Measurements from ENCODE around the gene NLRP1. TPM values are rescaled to one million over a fixed set of nuclear protein-coding genes. Genes with fewer than 3 reads are reported as not detected.

NLRP1 gene
- total and polyA plus RNA-seq, 2 donors (not counting 3 experiments of a cell fraction or from before 2014, with no cell fraction given), result 43.8 to 53.9 TPM

GRCh38 chr17:5619088-5619740 is 34.9 kb upstream of the NLRP1 start:
- Histone ChIP-seq H3K4me1 (ENCODE audit: control insufficient read depth, extremely low read depth, insufficient read depth, low read length) (no peaks in the 10 kb centered on the region), H3K36me3 (ENCODE audit: control insufficient read depth in 2 of 2, extremely low read depth in 1 of 2, insufficient read depth in 2 of 2, low read length in 2 of 2) (no peaks in the 10 kb centered on the region), H3K4me3 (replicated peaks in 1 of 3; ENCODE audit: insufficient read depth in 1 of 3, low read depth in 1 of 3, low read length in 3 of 3) (no peak overlapping the region), H3K9me3 (replicated peaks; ENCODE audit: control insufficient read depth, insufficient read depth, low read length) (no peaks in the 10 kb centered on the region), H3K9me1 (replicated peaks; ENCODE audit: control insufficient read depth, extremely low read depth, insufficient read depth, low read length) (no peaks in the 10 kb centered on the region), H3K27ac (ENCODE audit: insufficient read depth, low read depth, low read length) (no peak overlapping the region), H3K79me2 (ENCODE audit: control insufficient read depth, insufficient read depth, low read length) (no peaks in the 10 kb centered on the region), H2AFZ (ENCODE audit: low read depth, low read length) (no peak overlapping the region), H3K4me2 (ENCODE audit: insufficient read depth, low read length) (no peak overlapping the region), H3K9ac (replicated peaks; ENCODE audit: extremely low read depth, insufficient read depth, low read length) (no peak overlapping the region), H4K20me1 (replicated peaks; ENCODE audit: control insufficient read depth, extremely low read depth, insufficient read depth, low read length) (no peaks in the 10 kb centered on the region), H3K27me3 (ENCODE audit: control insufficient read depth in 2 of 2, insufficient read depth in 2 of 2, low read length in 2 of 2) (peaks cover 8 to 17% of the 10 kb centered on the region in 2 experiments)
- no peak for TF ChIP-seq MAX (IDR thresholded peaks at IDR 0.05; ENCODE audit: insufficient read depth, insufficient read length)
- no peak for TF ChIP-seq FOS (IDR thresholded peaks at IDR 0.05; ENCODE audit: borderline replicate concordance, insufficient read depth, low read length)
- TF ChIP-seq, protein P1, sequence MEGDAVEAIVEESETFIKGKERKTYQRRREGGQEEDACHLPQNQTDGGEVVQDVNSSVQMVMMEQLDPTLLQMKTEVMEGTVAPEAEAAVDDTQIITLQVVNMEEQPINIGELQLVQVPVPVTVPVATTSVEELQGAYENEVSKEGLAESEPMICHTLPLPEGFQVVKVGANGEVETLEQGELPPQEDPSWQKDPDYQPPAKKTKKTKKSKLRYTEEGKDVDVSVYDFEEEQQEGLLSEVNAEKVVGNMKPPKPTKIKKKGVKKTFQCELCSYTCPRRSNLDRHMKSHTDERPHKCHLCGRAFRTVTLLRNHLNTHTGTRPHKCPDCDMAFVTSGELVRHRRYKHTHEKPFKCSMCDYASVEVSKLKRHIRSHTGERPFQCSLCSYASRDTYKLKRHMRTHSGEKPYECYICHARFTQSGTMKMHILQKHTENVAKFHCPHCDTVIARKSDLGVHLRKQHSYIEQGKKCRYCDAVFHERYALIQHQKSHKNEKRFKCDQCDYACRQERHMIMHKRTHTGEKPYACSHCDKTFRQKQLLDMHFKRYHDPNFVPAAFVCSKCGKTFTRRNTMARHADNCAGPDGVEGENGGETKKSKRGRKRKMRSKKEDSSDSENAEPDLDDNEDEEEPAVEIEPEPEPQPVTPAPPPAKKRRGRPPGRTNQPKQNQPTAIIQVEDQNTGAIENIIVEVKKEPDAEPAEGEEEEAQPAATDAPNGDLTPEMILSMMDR (IDR thresholded peaks at IDR 0.05; ENCODE audit: extremely low read depth in 1 of 2, insufficient read depth in 1 of 2, low read depth in 1 of 2, low read length in 2 of 2), result no peak
- TF ChIP-seq POLR2AphosphoS5 (IDR thresholded peaks at IDR 0.05; ENCODE audit: insufficient read depth, low read depth, low read length), result no peak
- TF ChIP-seq GATA2 (IDR thresholded peaks at IDR 0.05; ENCODE audit: insufficient read depth, insufficient read length, low read depth, low read length), result no peak
- TF ChIP-seq EZH2 (IDR thresholded peaks at IDR 0.05; ENCODE audit: borderline replicate concordance, low read depth, low read length, severe bottlenecking), result no peak
- no peak for TF ChIP-seq JUN (IDR thresholded peaks at IDR 0.05; ENCODE audit: borderline replicate concordance, insufficient read depth, insufficient read length, low read depth)
- no peak for TF ChIP-seq POLR2A (IDR thresholded peaks at IDR 0.05; ENCODE audit: low read depth, low read length)
- TF ChIP-seq MYC (IDR thresholded peaks at IDR 0.05; ENCODE audit: low read depth, low read length), result no peak
- DNase-seq (ENCODE audit: low read depth, low spot score) (no peak), FAIRE-seq (no peak)
- BruUV-seq (replicated peaks), result no TSS peak
- ChIA-PET CTCF (no interaction called here), POLR2A (no interaction called here)
- dilution Hi-C loops (cut with MboI; ENCODE audit: extremely low pct_ligation_motif_present, low sequenced_read_pairs), result no loop called here
- intact Hi-C loops (cut with micrococcal nuclease), result no loop called here

Measured in endothelial cell of umbilical vein (primary cell).